Esophagus (tissue), 2 donors: Measurements from ENCODE around the gene NALF2. TPM values are rescaled to one million over a fixed set of nuclear protein-coding genes. Genes with fewer than 3 reads are reported as not detected.

Source experiments
- H3K27ac ChIP-seq, 2 donors: one replicate each; pipeline ENCODE4 v1.5.1; 2013; ENCODE audit warnings: low read depth in 2 of 2, mild to moderate bottlenecking in 2 of 2, inconsistent platforms in 1 of 2, low read length in 1 of 2, moderate library complexity in 1 of 2
- H3K27me3 ChIP-seq, 2 donors: one replicate each; pipeline ENCODE4 v1.6.1; 2013; ENCODE audit warnings: low read length in 2 of 2, control low read depth in 1 of 2, mild to moderate bottlenecking in 1 of 2; ENCODE audit not compliant: insufficient read depth in 2 of 2, control insufficient read depth in 1 of 2
- H3K36me3 ChIP-seq, 2 donors: one replicate each; pipeline ENCODE4 v1.6.1; 2013; ENCODE audit warnings: low read length in 1 of 2; ENCODE audit not compliant: control insufficient read depth in 2 of 2, insufficient read depth in 2 of 2
- H3K4me1 ChIP-seq, 2 donors: one replicate each; pipeline ENCODE4 v1.6.1; 2013; ENCODE audit warnings: low read length in 1 of 2; ENCODE audit not compliant: control insufficient read depth in 2 of 2, insufficient read depth in 2 of 2
- H3K4me3 ChIP-seq, 2 donors: one replicate each; pipeline ENCODE4 v1.5.1; 2013; ENCODE audit warnings: low read length in 2 of 2, mild to moderate bottlenecking in 2 of 2, low read depth in 1 of 2, moderate library complexity in 1 of 2
- H3K9me3 ChIP-seq, 2 donors: one replicate each; pipeline ENCODE4 v1.6.1; 2013; ENCODE audit warnings: mild to moderate bottlenecking in 2 of 2, low read depth in 1 of 2, low read length in 1 of 2, moderate library complexity in 1 of 2; ENCODE audit not compliant: control insufficient read depth in 2 of 2, insufficient read depth in 1 of 2
- WGBS, 2 donors: extraction: QIAGEN DNeasy Blood & Tissue Kit; methylation state at CpG; one replicate each; pipeline ENCODE4 v1.1.7; 2013; 5-methylcytosine and 5-hydroxymethylcytosine counted together
- polyA plus RNA-seq, 2 donors: library from polyadenylated mRNA; stranded (reverse); fragments of 200-250 nt; gene quantifications; one replicate each; pipeline ENCODE4 v1.2.3, GENCODE V29; 2013
- donor health status: healthy with polysubstance abuse.
- donor health status: Bipolar disorder and iron deficiency.

Gene NALF2
- polyA plus RNA-seq, 2 donors, result 0.06 to 0.14 TPM

GRCh38 chrX:69523314-69523713 is 19.2 kb downstream of the NALF2 start:
- WGBS, 2 donors, result 41 to 43% methylated on average over 4 of the region's 4 CpGs
- Histone ChIP-seq H3K27me3 (peaks cover 0 to 2% of the 10 kb centered on the region in 2 donors), H3K4me1 (no peaks in the 10 kb centered on the region), H3K4me3 (no peak overlapping the region), H3K36me3 (no peaks in the 10 kb centered on the region), H3K27ac (no peak overlapping the region), H3K9me3 (no peaks in the 10 kb centered on the region)

- H3K4me1 ChIP-seq, result no peaks in the 10 kb centered on the region
- no peaks in the 10 kb centered on the region for H3K9me3 ChIP-seq
- H3K27me3 ChIP-seq, result peaks cover 0 to 2% of the 10 kb centered on the region in 2 donors
- H3K4me3 ChIP-seq, result no peak overlapping the region
- H3K27ac ChIP-seq, result no peak overlapping the region
- H3K36me3 ChIP-seq, result no peaks in the 10 kb centered on the region
- 65 to 77% methylated on average over 7 of the region's 7 CpGs for WGBS, 2 donors
Observed at GRCh38 chrX:69524781-69525363, 20.7 kb downstream of the NALF2 start.

GRCh38 chrX:69530306-69530705 is 26.2 kb downstream of the NALF2 start:
- Histone ChIP-seq H3K4me1 (no peaks in the 10 kb centered on the region), H3K27me3 (peaks cover 0 to 2% of the 10 kb centered on the region in 2 donors), H3K4me3 (no peak overlapping the region), H3K36me3 (no peaks in the 10 kb centered on the region), H3K9me3 (peaks cover 0 to 5% of the 10 kb centered on the region in 2 donors), H3K27ac (no peak overlapping the region)
- WGBS, 2 donors, result 75 to 89% methylated on average over 7 of the region's 7 CpGs

- no peak overlapping the region for H3K27ac ChIP-seq
- H3K4me3 ChIP-seq, result no peak overlapping the region
- H3K4me1 ChIP-seq, result no peaks in the 10 kb centered on the region
- peaks cover 0 to 5% of the 10 kb centered on the region in 2 donors for H3K9me3 ChIP-seq
- H3K36me3 ChIP-seq, result no peaks in the 10 kb centered on the region
- 75 to 88% methylated on average over 8 of the region's 8 CpGs for WGBS, 2 donors
- peaks cover 0 to 2% of the 10 kb centered on the region in 2 donors for H3K27me3 ChIP-seq
Observed at GRCh38 chrX:69531031-69531755, 27.1 kb downstream of the NALF2 start.

GRCh38 chrX:69535661-69536060 is 31.5 kb downstream of the NALF2 start:
- Histone ChIP-seq H3K4me1 (no peaks in the 10 kb centered on the region), H3K27me3 (no peaks in the 10 kb centered on the region), H3K27ac (no peak overlapping the region), H3K4me3 (no peak overlapping the region), H3K9me3 (peaks cover 0 to 5% of the 10 kb centered on the region in 2 donors), H3K36me3 (no peaks in the 10 kb centered on the region)
- WGBS, 2 donors, result 54 to 64% methylated on average over 2 of the region's 2 CpGs

- no peaks in the 10 kb centered on the region for H3K27me3 ChIP-seq
- H3K9me3 ChIP-seq, result peaks cover 0 to 5% of the 10 kb centered on the region in 2 donors
- no peaks in the 10 kb centered on the region for H3K4me1 ChIP-seq
- no peaks in the 10 kb centered on the region for H3K36me3 ChIP-seq
- H3K27ac ChIP-seq, result no peak overlapping the region
- WGBS, 2 donors, result 5 to 23% methylated on average over 43 to 45 of the region's 45 CpGs
- peak overlapping the region; percentile 17 to 48 for H3K4me3 ChIP-seq
Observed at GRCh38 chrX:69538321-69538876, 34.3 kb downstream of the NALF2 start.

- H3K27ac ChIP-seq, result no peak overlapping the region
- no peaks in the 10 kb centered on the region for H3K36me3 ChIP-seq
- no peaks in the 10 kb centered on the region for H3K4me1 ChIP-seq
- H3K27me3 ChIP-seq, result no peaks in the 10 kb centered on the region
- WGBS, 2 donors, result 58 to 63% methylated on average over 4 of the region's 4 CpGs
- no peak overlapping the region for H3K4me3 ChIP-seq
- H3K9me3 ChIP-seq, result no peaks in the 10 kb centered on the region
Observed at GRCh38 chrX:69539437-69539836, 35.3 kb downstream of the NALF2 start.

GRCh38 chrX:69541956-69542355 is 37.8 kb downstream of the NALF2 start:
- H3K4me1 ChIP-seq, result no peaks in the 10 kb centered on the region
- peaks cover 3 to 6% of the 10 kb centered on the region in 2 donors for H3K9me3 ChIP-seq
- no peaks in the 10 kb centered on the region for H3K36me3 ChIP-seq
- no peak overlapping the region for H3K27ac ChIP-seq
- WGBS, 2 donors, result 42 to 51% methylated on average over 3 of the region's 3 CpGs
- no peaks in the 10 kb centered on the region for H3K27me3 ChIP-seq
- no peak overlapping the region for H3K4me3 ChIP-seq

- Histone ChIP-seq H3K27me3 (peaks cover 0 to 2% of the 10 kb centered on the region in 2 donors), H3K36me3 (no peaks in the 10 kb centered on the region), H3K9me3 (peaks cover 3 to 6% of the 10 kb centered on the region in 2 donors), H3K4me1 (no peaks in the 10 kb centered on the region), H3K4me3 (no peak overlapping the region), H3K27ac (no peak overlapping the region)
- WGBS, 2 donors, result 45 to 63% methylated on average over 3 of the region's 3 CpGs
Observed at GRCh38 chrX:69543572-69543971, 39.4 kb downstream of the NALF2 start.
